Calu3 (cell line): ENCODE measurements around the gene ALG8. TPM values are rescaled to one million over a fixed set of nuclear protein-coding genes. Genes with fewer than 3 reads are reported as not detected.
"Not testable (repeated sequence)": the region's sequence is repeated elsewhere in the genome, so short reads cannot be mapped to it uniquely, and the experiment has no call there.

Experiments
- BruUV-seq: library from RNA; stranded (reverse); fragments of 400-500 nt; replicated peaks from 2 replicates; lab custom pipeline; 2021; lab: Mats Ljungman, UMichigan
- CTCF ChIA-PET: fragments of 300-600 bp; sonication (Branson Sonifier 250); formaldehyde crosslinking; loops from one replicate; lab custom pipeline; 2022; ENCODE audit warnings: antibody characterized with exemption; lab: Charles Lee
- DNase-seq: peaks from one replicate; pipeline ENCODE4 v3.0.0; 2022
- H3K27ac Mint-ChIP-seq: one replicate; pipeline ENCODE4 v1.8.0; 2022; ENCODE audit warnings: mixed read lengths; ENCODE audit not compliant: unreplicated experiment
- H3K27me3 Mint-ChIP-seq: one replicate; pipeline ENCODE4 v1.8.0; 2022; ENCODE audit warnings: mixed read lengths; ENCODE audit not compliant: unreplicated experiment
- H3K36me3 Mint-ChIP-seq: one replicate; pipeline ENCODE4 v1.8.0; 2022; ENCODE audit warnings: mild to moderate bottlenecking, moderate library complexity, mixed read lengths; ENCODE audit not compliant: insufficient read depth, unreplicated experiment
- H3K4me1 Mint-ChIP-seq: one replicate; pipeline ENCODE4 v1.8.0; 2022; ENCODE audit warnings: mild to moderate bottlenecking, low read depth, mixed read lengths; ENCODE audit not compliant: unreplicated experiment
- H3K4me3 Mint-ChIP-seq: one replicate; pipeline ENCODE4 v1.8.0; 2022; ENCODE audit warnings: mild to moderate bottlenecking, low read depth, moderate library complexity, mixed read lengths; ENCODE audit not compliant: unreplicated experiment
- H3K9me3 Mint-ChIP-seq: one replicate; pipeline ENCODE4 v1.8.0; 2022; ENCODE audit warnings: low read depth, mixed read lengths; ENCODE audit not compliant: unreplicated experiment
- CTCF ChIP-seq: fragments of 200-600 bp; IDR thresholded peaks from one replicate; pipeline ENCODE4 v1.8.0; 2022; ENCODE audit warnings: antibody characterized with exemption; ENCODE audit not compliant: unreplicated experiment
- intact Hi-C: fragments of 100-400 bp; cut with micrococcal nuclease; formaldehyde crosslinking; loops from one replicate; pipeline ENCODE4 v1.10.0; 2022; ENCODE audit not compliant: unreplicated experiment
- total RNA-seq: library from RNA; stranded (reverse); gene quantifications from 2 replicates; pipeline ENCODE4 v1.2.3, GENCODE V29; 2022

Gene ALG8
- total RNA-seq, 1 experiment from 2014 or later: 85.7 TPM

DNA sequence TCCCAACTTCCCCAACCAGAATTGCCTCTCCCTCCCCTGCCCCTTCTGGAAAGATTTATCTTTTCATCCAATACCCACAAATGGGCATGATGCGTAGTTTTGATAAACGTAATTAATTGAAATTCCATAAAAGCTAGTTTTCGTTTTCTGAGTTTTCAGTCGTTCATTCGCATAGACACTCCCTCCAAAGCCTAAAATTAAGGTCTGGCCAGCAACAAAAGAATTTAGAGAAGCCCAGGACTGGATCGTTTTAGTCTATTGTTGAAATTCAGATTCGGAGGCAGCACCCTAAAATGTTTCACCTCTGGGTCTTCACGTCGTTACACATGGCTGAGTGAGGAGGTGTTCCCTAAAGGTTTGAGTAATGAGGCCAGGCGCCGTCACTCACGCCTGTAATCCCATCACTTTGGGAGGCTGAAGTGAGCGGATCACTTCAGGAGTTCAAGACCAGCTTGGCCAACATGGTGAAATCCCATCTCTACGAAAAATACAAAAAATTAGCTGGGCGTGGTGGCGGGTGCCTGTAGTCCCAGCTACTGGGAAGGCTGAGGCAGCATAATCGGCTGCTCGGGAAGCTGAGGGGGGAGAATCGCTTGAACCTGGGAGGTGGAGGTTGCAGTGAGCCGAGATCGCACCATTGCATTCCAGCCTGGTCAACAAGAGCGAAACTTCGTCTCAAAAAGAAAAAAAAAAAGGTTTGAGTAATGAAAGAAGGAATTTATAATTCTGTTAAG is 59.2 kb downstream of the ALG8 start:
- Mint-ChIP-seq H3K4me3 (no peak overlapping the region), H3K4me1 (peaks cover 46% of the 10 kb centered on the region), H3K27me3 (no peaks in the 10 kb centered on the region), H3K9me3 (peaks cover 2% of the 10 kb centered on the region), H3K36me3 (peaks cover 52% of the 10 kb centered on the region), H3K27ac (peak overlapping the region; percentile 87)
- intact Hi-C loops: no loop called here
- CTCF ChIA-PET: interaction anchor here (0.6 kb wide), 1 partner anchor 108 kb away, joined by 3 read pairs; the partner anchor contains the start of gene KCTD21
- no TSS peak for BruUV-seq
- DNase-seq: no peak
- TF ChIP-seq CTCF: no peak

DNA sequence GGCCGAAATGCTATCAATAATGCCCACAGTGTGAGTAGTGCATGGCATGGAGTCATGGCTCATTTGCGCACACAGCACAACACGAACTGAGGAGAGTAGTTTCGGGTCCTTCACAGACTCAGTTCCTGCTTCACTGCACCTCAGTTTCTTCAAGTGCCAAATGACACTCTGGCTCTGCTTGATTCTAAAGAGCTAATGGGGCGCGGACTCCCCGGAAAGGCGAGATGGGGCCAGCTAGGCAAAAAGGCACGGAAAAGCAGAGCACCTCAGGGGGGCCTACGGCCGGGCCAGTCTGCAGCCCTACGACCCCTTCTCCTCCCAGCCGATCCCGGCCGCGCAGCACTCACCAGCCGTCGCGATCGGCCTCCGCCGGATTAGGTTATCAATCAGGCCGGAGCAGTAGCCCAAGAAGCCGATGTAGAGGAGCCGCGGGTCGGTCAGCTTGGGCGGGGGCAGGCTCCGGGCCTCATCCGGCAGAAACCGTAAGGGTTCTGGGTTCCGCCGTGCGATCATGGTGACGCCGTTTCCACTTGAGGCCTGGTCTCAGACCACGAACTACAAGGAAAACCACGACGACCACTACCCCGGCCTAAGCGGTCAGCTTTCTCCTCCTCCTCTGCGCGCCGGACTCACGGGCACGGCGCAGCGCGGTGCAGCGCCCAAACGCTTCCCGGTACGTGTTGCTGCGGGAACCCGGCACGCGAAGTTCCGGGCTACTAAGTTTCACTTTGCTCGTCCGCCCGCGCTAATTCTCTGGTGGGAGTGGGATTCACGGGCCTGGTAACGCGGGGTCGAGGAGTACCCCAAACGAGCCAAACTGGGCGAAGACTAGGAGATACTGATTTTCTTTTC is 60.0 kb downstream of the ALG8 start, which contains the start of gene NDUFC2:
Gene NDUFC2, minus strand, starts transcription at position 631 of the 852 bp plus-strand sequence. Its CDS starts 118 bp downstream, at position 513.
- H3K36me3 Mint-ChIP-seq: peaks cover 52% of the 10 kb centered on the region
- CTCF ChIA-PET: interaction anchor here (0.6 to 0.8 kb wide), 3 partner anchors 60 to 273 kb away, joined by 3 to 4 read pairs (median 3); partner anchors contain the start of gene ALG8
- no peak for TF ChIP-seq CTCF
- H3K27ac Mint-ChIP-seq: peak within 1 kb of the TSS; percentile 87
- peaks cover 2% of the 10 kb centered on the region for H3K9me3 Mint-ChIP-seq
- peak; percentile 78 for DNase-seq
- intact Hi-C loops: no loop called here
- H3K4me1 Mint-ChIP-seq: peaks cover 54% of the 10 kb centered on the region
- H3K4me3 Mint-ChIP-seq: no peak within 1 kb of the TSS
- no peaks in the 10 kb centered on the region for H3K27me3 Mint-ChIP-seq
- TSS peak; percentile 73 for BruUV-seq

DNA sequence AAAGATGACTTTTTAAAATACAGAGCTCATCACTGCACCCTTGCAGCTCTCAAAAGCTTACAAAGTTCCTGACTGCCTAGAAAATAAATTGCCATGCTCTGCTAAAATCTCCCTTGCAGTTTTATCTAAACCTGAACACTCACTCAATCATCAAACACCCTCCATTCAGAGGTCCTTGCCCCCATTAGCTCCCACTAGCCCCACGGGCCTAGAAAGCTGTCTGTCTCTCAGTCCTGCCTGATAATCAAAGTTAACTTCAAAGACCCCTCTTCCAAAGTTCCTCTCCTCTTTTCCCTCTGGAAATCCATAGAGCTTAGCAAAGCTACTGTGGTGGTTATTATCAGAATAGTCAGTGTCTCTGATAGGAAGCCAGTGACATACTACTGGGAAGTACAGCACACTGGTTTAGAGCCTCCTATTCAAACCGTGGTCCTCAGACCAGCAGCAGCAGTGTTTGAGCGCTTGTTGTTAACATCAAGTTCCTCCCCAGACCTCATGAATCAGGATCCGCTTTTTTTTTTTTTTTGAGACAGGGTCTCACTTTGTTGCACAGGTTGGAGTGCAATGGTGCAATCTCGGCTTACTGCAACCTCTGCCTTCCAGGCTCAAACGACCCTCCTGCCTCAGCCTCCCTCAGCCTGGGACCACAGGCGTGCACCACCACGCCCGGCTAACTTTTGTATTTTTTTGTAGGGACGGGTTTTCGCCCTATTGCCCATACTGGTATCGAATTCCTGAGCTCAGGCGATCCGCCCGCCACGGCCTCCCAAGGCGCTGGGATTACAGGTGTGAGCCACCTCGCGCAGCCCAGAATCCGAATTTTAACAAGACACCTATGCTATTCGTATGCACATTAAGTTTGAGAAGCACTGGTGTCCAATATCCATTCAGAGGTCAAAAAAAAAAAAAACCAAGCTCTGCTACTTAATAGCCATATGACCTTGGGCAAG is 60.9 kb downstream of the ALG8 start:
- BruUV-seq: no TSS peak
- no peak for TF ChIP-seq CTCF
- peaks cover 55% of the 10 kb centered on the region for H3K4me1 Mint-ChIP-seq
- H3K9me3 Mint-ChIP-seq: peaks cover 2% of the 10 kb centered on the region
- H3K27ac Mint-ChIP-seq: peak overlapping the region; percentile 87
- H3K4me3 Mint-ChIP-seq: no peak overlapping the region
- intact Hi-C loops: no loop called here
- H3K36me3 Mint-ChIP-seq: peaks cover 52% of the 10 kb centered on the region
- H3K27me3 Mint-ChIP-seq: no peaks in the 10 kb centered on the region
- no peak for DNase-seq
- CTCF ChIA-PET: interaction anchor here (0.6 to 0.8 kb wide), 3 partner anchors 61 to 274 kb away, joined by 3 to 4 read pairs (median 3); partner anchors contain the start of gene ALG8

DNA sequence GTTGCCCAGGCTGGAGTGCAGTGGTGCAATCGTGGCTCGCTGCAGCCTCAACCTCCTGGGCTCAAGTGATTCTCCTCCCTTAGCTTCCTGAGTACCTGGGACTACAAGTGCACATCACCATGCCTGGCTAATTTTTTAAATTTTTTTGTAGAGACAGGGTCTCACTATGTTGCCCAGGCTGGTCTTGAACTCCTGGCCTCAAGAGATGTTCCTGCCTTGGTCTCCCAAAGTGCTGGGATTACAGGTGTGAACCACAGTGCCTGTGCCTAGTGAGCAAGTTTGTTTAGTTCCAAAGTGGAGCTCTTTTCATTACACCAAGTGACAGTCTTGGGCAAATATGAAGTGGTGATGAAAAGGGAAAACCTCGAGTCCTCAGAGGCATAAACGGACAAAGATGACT is 61.8 kb downstream of the ALG8 start:
- Mint-ChIP-seq H3K4me1 (peaks cover 58% of the 10 kb centered on the region), H3K27ac (peak overlapping the region; percentile 78), H3K36me3 (peaks cover 52% of the 10 kb centered on the region)
- CTCF ChIA-PET: interaction anchor here (0.6 kb wide), 1 partner anchor 108 kb away, joined by 4 read pairs; no protein-coding TSS in a partner anchor
- H3K27me3 Mint-ChIP-seq, DNase-seq, BruUV-seq, intact Hi-C loops, H3K9me3 Mint-ChIP-seq, H3K4me3 Mint-ChIP-seq: not testable (repeated sequence)
